ENCODE measurements around the gene MFSD11.
"Not testable (repeated sequence)": the region's sequence is repeated elsewhere in the genome, so short reads cannot be mapped to it uniquely, and the experiment has no call there.

Gene MFSD11

GRCh38 chr17:76737676-76738467 lies at the start of gene MFSD11:
TSS of gene MFSD11 (plus strand) at chr17:76738119. CDS start at chr17:76738353, 234 bp downstream.
- peak; percentile 85 for DNase-seq (ENCODE audit: low read depth)

DNA sequence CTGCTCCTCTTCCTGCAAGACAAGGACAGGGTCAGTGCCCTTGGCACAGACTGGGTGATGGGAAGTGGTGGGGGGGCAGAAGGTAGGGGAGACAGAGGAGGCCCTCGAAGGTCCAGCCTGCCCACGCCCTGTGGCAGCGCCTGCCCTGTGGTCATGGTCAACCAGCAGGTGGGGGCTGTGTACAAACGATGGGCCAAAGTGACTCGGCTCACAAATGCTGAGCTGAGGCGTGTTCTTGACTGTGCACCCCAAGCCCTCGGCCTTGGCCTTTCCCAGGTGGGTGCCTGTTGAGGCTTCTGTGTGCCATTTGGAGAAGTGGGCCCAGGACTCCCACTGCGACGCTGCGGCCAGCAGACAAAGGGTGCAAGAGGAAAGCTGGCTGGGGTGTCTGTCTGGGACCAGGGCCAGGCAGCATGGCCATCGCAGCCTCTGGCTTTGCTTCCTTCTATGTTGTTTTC lies 49.7 kb upstream of the MFSD11 start:
- DNase-seq (ENCODE audit: low read depth), result no peak

DNA sequence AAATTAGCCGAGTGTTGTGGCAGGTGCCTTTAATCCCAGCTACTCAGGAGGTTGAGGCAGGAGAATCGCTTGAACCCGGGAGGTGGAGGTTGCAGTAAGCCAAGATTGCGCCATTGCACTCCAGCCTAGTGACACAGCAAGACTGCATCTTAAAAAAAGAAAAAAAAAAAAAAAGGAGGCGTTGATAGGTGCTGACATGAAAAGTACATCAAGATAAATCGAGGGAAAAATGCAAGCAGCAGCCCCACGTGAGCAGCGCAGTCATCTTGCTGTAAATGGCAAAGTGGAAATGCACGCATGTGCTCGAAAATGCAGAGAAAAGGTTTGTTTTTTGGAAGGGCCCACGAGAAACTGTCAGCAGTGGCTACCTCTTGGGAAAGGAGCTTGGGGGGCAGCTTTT lies 48.1 kb upstream of the MFSD11 start:
- no peak for DNase-seq (ENCODE audit: low read depth)

- no peak for DNase-seq (ENCODE audit: low read depth)
Measured at GRCh38 chr17:76690596-76691280, 47.2 kb upstream of the MFSD11 start.

DNA sequence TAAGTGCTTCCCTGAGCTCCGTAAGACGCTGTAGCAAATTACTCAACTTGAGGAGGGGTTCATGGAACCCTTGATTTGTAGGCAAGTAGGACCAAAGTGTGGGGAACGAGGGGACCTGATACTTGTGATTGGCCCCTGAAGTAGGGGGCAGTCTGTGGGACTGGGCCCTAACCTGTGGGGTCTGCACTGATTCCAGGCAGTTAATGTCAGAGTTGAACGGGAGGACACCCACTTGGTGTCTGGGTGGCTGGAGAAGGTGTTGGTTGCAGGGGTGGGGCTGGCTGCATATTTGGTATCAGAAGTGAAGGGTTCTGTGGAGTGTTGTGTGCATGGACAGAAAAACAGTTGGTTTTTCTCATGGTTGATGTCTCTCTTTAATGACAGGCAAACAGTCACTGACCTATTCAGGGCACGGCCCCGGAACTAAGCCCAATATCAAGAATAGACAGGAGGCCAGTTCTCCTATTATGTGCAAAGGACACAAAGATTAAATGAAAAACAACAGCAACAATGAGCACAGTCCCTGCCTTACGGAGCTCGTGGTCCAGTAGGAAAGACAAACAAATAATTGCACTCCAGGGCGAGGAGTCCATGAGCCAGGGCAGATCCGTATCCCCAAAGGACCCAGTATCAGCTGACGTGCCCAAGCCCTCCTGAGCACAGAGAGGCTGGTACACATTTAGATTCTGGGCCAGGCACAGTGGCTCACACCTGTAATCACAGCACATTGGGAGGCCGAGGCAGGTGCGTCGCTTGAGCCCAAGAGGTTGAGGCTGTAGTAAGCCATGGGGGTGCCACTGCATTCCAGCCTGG lies 46.3 kb upstream of the MFSD11 start:
- no peak for DNase-seq (ENCODE audit: low read depth)

GRCh38 chr17:76695059-76695831 lies 42.7 kb upstream of the MFSD11 start:
- no peak for DNase-seq (ENCODE audit: low read depth)

GRCh38 chr17:76696763-76697701 lies 40.9 kb upstream of the MFSD11 start:
- DNase-seq (ENCODE audit: low read depth), result no peak

- DNase-seq (ENCODE audit: low read depth), result no peak
Measured at GRCh38 chr17:76697702-76698465, 40.0 kb upstream of the MFSD11 start.

GRCh38 chr17:76698466-76698977 lies 39.4 kb upstream of the MFSD11 start:
- DNase-seq (ENCODE audit: low read depth), result not testable (repeated sequence)

DNA sequence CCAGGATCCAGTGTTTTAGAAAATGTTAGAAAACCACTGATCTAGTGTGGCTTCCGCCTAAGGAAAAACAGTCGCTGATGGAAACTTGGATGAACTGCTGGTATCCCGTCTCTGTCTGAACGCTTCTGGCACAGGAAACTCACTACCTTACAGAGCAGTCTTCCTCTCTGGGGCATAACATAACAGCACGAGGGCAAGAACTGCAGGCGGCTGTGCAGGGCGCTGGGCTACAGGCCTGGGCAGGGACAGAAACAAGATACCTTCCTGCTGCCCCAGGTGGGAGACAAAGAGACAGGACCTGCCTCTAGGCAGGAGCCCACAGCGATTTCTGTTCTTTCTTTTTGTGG lies 37.7 kb upstream of the MFSD11 start:
- DNase-seq (ENCODE audit: low read depth), result no peak

DNA sequence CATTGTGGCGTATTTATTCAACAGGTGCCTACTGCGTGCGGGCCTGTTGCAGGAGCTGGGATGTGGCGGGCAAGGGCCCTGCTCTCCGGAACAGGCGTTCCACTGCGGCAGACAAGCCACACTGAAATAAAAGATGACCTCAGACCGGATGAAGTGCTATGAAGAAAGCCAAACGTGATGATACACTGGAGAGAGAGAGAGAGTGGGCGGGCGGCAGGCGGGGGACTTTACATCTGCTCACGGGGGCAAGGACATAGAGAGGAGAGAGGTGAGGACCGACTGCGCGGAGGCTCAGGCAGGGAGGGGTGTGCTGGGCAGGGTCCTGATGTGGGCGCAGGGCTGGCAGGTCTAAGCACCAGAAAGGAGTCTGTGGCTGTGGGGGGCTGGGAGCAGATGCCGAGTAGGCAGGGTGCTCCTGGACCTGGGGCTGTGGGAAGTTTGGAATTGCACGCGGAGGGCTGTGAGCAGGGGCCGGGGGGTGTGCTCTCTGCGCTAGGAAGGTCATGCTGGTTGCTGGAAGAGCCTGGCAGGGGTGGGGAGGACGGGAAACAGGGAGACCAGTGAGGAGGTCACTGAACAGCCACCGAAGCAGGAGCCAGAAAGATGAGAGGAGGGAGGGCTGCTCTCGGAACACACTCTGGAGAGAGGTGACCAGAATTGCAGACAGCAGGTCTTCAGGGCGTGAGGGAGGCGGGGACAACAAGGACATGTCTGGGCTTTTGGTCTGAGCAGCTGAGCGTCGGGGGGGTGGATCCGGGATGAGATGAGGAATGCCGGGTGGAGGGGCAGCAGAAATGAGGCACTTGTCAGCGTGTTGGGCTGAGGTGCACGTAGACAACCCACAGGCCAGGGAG lies 37.1 kb upstream of the MFSD11 start:
- DNase-seq (ENCODE audit: low read depth), result no peak

GRCh38 chr17:76701471-76701967 lies 36.4 kb upstream of the MFSD11 start:
- DNase-seq (ENCODE audit: low read depth), result no peak

- DNase-seq (ENCODE audit: low read depth), result no peak
Measured at GRCh38 chr17:76702076-76702475, 35.8 kb upstream of the MFSD11 start.

GRCh38 chr17:76702941-76703637 lies 34.8 kb upstream of the MFSD11 start:
- no peak for DNase-seq (ENCODE audit: low read depth)

DNA sequence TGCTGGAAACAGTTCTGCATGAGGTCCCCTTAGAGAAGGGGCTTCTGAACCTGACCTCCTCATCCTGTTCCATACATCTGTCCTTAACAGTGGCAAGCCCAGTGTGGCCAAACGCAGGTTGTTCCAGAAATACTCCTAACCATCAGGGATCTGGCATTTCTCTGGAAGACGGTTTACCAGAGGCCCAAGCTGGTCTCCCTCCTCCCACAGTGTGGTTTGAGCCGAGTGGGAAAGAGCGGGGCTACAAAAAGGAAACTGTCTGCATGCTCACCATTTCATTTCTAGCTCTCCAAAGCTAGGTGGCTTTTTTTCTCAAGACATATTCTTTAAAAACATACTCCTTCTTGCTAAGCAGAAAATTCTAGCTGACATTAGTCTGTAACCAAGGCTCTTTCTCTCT lies 33.1 kb upstream of the MFSD11 start:
- DNase-seq (ENCODE audit: low read depth), result no peak

GRCh38 chr17:76706817-76707216 lies 31.1 kb upstream of the MFSD11 start:
- no peak for DNase-seq (ENCODE audit: low read depth)

DNA sequence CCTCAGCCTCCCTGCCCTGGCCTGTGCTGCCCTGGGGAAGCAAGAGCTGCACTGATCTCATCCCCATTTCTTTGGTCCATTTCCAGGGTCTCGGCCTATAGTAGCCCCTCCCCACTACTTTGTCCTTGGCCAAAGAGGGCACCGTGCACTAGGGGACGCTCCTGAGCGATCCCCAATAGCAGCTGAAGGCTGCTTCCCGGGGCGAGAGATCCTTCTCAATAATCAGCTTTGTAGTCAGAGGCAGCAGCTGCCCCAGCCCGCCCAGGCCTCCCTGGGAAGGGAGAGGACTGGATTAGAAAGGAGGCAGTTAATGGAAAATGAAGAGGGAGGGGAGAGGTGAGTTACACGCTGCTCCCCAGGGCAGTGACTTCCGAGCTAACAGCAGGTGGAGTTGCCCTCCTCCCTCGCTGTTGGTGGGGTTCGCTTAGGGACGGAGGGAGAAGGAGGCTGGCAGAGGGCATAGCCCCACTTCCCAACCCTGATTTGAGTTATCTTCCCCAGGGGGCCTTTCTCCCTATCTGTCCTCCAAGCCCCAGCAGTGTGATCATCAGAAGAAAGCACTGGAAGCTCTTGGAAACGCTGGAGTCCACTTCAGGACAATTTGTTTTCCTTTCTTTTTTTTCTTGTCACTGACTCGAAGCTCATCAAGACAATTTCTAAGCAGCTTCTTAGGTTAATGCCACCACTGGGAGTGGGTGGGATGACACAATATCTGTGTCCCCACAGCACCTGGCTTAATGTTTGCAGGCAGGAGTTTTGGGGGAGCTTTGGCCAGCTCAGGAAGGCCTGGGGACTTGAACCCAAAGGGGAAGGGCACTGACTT lies 29.7 kb upstream of the MFSD11 start:
- no peak for DNase-seq (ENCODE audit: low read depth)

All from stimulated activated CD4-positive, alpha-beta T cell treated with anti-CD3 and anti-CD28 coated beads, Interleukin-2, amount 100 ng/mL, for 4 hours (primary cell).